CD4-positive, alpha-beta T cell treated with Interferon alpha-2 for 1 hour (primary cell): ENCODE data around the gene ARHGAP31.
"Not testable (repeated sequence)": the region's sequence is repeated elsewhere in the genome, so short reads cannot be mapped to it uniquely, and the experiment has no call there.

Source experiments
- DNase-seq, 2 donors: peaks; one replicate each; pipeline ENCODE4 v3.0.0-alpha.2; 2020 to 2022

ARHGAP31 gene

GRCh38 chr3:119320785-119321184 lies 26.6 kb downstream of the ARHGAP31 start:
- not testable (repeated sequence) for DNase-seq

GRCh38 chr3:119322021-119322834 lies 28.0 kb downstream of the ARHGAP31 start:
- peak in 1 of 2 donors; percentile 10 for DNase-seq

- DNase-seq, result peak; percentile 94 to 95
Observed at GRCh38 chr3:119322835-119323722, 28.9 kb downstream of the ARHGAP31 start.

- no peak for DNase-seq
Observed at GRCh38 chr3:119323723-119324085, 29.5 kb downstream of the ARHGAP31 start.

GRCh38 chr3:119324899-119325298 lies 30.7 kb downstream of the ARHGAP31 start:
- DNase-seq, result no peak

GRCh38 chr3:119326976-119327375 lies 32.8 kb downstream of the ARHGAP31 start:
- no peak for DNase-seq

DNA sequence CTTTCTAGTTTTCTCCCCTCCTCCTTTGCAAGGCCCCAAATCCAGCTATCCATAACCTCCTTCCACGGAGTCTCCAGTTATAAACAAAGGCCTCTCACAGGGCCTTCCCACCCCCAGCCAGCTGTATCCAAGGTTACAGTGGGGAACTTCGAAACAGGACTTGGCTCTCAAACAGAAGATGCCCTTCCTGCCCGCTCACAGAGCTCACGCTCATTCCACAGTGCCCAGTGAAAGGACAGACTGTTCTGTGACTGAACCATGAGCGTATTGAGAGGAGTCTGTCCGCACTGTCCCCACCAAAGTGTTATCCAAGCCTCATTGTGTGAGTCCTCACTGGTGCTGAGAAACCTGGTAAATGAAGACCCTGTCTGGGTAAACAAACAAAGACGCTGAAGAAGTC lies 35.4 kb downstream of the ARHGAP31 start:
- DNase-seq, result no peak

DNA sequence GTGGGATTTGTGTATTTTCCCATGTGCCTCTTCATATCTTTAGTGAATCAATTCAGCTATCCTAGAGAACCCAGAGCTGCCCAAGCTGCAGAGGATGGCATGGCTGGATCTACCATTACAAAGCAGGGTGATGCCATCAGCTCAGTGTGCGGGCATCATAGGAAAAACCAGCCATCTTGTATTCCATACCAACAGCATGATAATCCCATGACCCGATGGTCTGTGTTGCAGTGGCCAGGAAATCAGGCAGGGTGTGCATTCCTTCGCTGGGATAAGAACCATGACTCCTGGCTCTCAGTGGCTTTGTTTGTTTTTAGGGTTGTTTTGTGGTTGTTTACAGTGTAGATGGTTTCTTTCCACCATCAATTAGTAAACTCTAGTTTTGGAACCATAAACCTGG lies 36.0 kb downstream of the ARHGAP31 start:
- DNase-seq, result no peak

GRCh38 chr3:119330858-119331257 lies 36.7 kb downstream of the ARHGAP31 start:
- no peak for DNase-seq

DNA sequence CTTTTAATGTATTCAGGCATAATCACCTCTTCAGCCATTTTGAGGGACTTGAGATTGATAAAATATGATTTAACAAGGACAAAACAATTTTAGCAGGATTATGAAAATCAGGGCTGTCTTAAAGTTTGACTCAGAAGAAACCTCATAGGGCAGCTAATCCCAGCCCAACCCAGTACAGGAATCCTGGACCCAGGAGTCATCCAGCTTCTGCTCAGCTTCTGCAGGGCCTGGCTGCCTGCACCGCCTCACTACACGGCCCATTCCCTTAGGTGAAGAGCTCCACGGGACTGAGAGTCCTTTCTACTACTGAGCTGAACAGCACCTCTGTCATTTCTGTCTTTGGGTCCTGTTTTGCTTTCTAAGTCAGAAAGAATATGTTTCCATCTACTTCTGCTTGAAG lies 37.5 kb downstream of the ARHGAP31 start:
- DNase-seq, result no peak

GRCh38 chr3:119333773-119334509 lies 39.8 kb downstream of the ARHGAP31 start:
- DNase-seq, result no peak

GRCh38 chr3:119336823-119337222 lies 42.6 kb downstream of the ARHGAP31 start:
- DNase-seq, result no peak

GRCh38 chr3:119337407-119337806 lies 43.2 kb downstream of the ARHGAP31 start:
- not testable (repeated sequence) for DNase-seq

DNA sequence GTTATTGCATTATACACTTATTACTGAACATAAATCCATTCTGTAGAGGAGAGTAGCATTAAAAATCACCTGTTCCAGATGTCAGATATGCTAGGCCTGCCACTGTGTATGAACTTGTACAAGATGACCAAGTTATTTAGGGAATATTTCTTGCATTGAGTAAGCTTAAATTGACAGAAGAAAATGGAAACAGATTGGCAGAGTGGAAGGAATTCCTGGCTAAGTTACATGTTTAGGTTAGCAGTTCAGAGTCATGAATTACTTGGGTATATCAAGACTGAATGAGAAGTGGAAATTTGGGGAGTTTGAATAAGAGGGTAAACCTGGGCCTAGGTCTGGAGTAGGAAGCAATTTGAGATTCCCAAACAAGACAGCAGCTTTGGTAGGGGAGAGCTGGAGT lies 44.6 kb downstream of the ARHGAP31 start:
- DNase-seq, result no peak

- no peak for DNase-seq
Observed at GRCh38 chr3:119340014-119340413, 45.8 kb downstream of the ARHGAP31 start.

- no peak for DNase-seq
Observed at GRCh38 chr3:119340446-119340845, 46.3 kb downstream of the ARHGAP31 start.

GRCh38 chr3:119342176-119342575 lies 48.0 kb downstream of the ARHGAP31 start:
- DNase-seq, result no peak

GRCh38 chr3:119343719-119344118 lies 49.5 kb downstream of the ARHGAP31 start:
- DNase-seq, result no peak

DNA sequence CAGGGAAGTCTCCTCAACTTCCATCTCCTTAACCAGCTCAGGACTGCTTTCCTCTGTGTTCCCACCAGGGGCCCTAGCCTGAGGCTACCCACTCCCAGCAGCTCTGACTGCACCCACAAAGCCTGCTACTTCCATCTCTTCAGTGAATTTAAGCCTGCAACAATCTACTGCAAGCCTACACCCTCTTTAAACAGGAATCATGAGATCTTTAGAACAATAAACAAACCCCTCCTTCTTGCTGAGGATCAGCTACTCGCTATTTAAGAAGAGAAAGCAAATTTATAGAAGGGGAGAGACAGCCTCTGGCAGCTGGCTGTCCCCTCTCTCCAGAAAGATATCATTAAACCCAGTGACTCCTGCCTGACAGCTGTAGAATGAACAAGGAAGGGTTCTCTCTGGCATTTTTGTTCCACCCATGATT lies 51.9 kb downstream of the ARHGAP31 start:
- no peak for DNase-seq

DNA sequence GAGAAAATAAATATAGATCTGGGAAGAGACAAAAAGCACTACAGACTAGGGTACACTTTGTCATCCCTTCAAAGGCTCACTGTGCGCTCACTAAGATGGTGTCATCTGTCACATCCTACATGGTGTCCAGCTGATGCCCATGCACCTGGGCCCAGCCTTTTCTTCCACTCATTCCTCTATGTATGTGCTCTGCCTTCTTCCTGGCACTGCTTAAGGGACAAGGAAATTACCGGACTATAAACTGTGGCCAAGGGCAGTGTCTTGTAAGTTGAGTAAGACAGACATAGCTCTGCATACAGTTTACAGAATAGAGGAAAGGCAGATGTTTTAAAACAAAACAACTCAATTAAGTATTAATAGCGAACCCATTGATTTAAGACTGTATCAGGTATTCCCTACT lies 52.9 kb downstream of the ARHGAP31 start:
- no peak for DNase-seq

DNA sequence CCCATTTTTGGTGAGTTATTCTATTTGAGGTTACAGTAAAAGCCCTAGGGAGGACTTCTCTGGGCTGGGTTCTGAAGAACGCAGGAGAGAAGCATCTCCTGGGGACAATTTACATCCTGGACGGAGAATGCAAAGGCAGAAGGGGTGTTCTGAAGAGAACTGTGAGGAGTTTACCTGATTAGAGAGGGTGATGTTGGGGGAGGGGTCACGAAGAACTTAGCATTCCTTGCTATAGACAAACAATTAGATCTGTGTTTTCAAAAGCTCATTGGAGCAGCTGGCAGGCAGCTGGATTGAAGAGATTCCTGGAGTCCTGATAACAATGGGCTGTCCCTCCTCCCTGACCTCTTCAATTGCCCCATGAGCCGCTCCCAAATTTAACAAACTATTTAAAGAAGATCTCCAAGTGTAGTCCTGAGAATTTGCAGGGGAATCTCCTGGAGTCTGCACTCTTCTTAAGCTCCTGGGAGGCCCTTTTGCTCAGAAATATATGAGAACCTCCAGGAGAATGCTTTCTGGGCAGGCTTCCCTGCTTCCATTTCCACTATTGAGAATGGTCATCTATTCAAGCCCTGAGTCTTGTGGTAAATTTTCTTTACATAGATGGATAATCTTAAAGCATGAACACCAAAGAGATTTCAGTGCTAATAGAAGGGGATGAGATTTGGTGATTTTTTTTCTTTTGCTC lies 55.3 kb downstream of the ARHGAP31 start:
- DNase-seq, result no peak

DNA sequence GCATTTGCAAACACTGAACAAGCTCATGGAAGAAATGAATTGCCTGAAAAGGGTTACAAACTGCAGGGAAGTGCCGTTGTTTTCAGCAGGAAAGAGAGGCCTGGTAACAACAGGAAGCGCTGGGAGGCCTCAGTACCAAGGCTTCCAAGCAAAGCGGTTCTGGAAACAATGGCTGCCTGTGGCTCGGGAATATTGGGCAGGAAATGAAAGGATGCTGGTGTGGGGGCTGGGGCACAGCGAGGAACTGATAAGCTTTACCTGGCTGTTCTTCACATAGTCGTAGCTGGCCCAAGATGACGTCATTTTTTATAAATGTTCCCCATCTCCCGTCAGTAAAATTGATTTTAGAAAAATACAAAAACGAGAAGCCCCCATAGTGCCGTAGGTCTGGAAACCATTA lies 55.9 kb downstream of the ARHGAP31 start:
- DNase-seq, result no peak

GRCh38 chr3:119351581-119351980 lies 57.4 kb downstream of the ARHGAP31 start:
- DNase-seq, result no peak
